Astrocyte of the cerebellum (primary cell): ENCODE data around the gene APBA3.

ENCODE experiments used
- DNase-seq: peaks from one replicate; pipeline ENCODE4 v3.0.0-alpha.2; 2011; ENCODE audit warnings: low read depth
- H3K4me3 ChIP-seq: 2 replicates; pipeline ENCODE4 v1.5.1; 2011; ENCODE audit warnings: mild to moderate bottlenecking, low read depth, low read length, moderate library complexity
- in situ Hi-C: cut with HindIII; loops from 2 replicates; pipeline ENCODE4 v1.10.0; 2017; ENCODE audit warnings: low sequenced_read_pairs
- TF ChIP-seq, protein P1 (sequence below): IDR thresholded peaks from 2 replicates; pipeline ENCODE4 v1.5.1; 2012; ENCODE audit warnings: low read length, low read depth, moderate library complexity, mild to moderate bottlenecking; ENCODE audit errors: missing control alignments

APBA3 gene

DNA sequence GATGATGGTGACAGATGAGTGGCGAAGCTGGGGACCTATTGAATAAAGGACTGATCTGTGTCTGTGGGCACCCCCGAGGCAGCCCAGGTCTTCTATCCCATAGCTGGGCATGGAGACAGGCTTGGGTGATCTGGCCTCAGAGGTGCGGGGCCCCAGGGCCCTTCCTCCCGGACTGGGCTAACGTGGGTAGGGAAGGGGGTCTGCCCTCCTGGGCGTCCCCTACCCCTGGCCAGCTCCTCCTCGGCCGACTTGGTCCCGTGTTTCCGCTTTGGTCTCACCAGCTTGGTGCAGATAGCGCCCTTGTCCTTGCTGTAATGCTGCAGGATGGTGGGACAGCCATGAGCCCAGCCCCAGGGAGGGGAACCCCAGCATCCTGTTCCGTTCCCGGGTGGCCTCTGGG, 21.4 kb upstream of the APBA3 start:
- in situ Hi-C loops = no loop called here
- TF ChIP-seq, protein P1, sequence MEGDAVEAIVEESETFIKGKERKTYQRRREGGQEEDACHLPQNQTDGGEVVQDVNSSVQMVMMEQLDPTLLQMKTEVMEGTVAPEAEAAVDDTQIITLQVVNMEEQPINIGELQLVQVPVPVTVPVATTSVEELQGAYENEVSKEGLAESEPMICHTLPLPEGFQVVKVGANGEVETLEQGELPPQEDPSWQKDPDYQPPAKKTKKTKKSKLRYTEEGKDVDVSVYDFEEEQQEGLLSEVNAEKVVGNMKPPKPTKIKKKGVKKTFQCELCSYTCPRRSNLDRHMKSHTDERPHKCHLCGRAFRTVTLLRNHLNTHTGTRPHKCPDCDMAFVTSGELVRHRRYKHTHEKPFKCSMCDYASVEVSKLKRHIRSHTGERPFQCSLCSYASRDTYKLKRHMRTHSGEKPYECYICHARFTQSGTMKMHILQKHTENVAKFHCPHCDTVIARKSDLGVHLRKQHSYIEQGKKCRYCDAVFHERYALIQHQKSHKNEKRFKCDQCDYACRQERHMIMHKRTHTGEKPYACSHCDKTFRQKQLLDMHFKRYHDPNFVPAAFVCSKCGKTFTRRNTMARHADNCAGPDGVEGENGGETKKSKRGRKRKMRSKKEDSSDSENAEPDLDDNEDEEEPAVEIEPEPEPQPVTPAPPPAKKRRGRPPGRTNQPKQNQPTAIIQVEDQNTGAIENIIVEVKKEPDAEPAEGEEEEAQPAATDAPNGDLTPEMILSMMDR = no peak
- DNase-seq = no peak
- H3K4me3 ChIP-seq = no peak overlapping the region

DNA sequence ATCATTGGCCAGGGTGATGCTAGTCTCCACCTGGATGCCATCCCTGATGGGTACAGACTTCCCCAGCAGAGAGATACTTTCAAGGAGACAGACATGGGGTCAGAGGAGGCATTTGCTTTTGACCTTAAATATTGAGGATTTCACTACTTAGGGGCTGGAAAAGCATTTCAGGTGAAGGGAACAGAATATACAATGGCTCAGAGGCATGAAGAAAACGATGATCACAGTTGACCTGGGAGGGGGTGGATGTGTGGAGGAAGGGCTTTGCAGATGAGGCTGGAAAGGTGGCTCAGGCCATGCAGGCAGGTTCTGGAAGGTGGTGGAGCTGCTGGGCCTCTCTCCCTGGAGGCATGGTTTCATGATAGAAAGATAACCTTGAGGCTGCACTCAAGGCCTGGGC, 20.8 kb upstream of the APBA3 start:
- in situ Hi-C loops = no loop called here
- no peak overlapping the region for H3K4me3 ChIP-seq
- DNase-seq = no peak
- TF ChIP-seq, protein P1 = no peak

DNA sequence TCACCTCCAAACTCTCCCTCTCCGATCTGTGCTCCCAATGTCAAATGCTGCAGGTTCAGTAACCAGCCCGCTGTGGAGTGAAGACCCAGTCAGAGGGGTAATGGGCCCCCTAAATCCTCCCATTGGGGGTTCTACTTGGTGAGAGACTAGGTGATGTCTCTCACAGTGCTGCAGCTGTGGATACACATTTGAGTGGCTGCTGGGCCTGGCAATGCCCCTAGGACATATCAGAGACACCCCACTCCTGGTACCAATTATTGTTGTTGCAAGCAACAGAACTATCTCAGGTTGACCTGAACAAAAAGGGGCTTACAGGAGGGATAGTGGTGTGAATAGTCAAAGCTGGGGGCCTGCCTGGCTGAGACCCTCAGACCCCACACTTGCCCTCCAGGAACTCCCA, 20.1 kb upstream of the APBA3 start:
- in situ Hi-C loops = no loop called here

DNA sequence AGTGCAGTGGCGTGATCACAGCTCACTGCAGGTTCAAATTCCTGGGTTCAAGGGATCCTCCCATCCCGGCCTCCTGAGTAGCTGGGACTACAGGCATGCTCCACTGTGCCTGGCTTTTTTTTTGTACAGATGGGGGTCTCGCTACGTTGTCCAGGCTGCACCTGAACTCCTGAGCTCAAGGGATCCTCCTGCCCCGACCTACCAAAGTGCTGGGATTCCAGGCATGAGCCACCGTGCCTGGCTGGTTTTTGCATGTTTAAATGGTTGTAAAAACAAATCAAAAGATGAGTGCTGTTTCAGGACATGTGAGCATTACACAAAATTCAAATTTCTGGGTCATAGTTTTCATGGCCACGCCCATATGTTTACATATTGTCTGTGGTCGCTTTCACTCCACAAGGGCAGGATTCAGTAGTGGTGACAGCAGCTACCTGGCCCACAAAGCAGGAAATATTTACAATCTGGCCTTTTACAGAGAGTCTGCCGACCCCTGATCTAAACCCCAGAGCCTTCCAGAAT, 19.4 kb upstream of the APBA3 start:
- no peak for DNase-seq
- no peak overlapping the region for H3K4me3 ChIP-seq
- TF ChIP-seq, protein P1 = no peak
- in situ Hi-C loops = no loop called here

More for the DNA sequence above, 20.1 kb upstream of the APBA3 start:
- TF ChIP-seq, protein P1 = no peak
- no peak for DNase-seq
- no peak overlapping the region for H3K4me3 ChIP-seq

DNA sequence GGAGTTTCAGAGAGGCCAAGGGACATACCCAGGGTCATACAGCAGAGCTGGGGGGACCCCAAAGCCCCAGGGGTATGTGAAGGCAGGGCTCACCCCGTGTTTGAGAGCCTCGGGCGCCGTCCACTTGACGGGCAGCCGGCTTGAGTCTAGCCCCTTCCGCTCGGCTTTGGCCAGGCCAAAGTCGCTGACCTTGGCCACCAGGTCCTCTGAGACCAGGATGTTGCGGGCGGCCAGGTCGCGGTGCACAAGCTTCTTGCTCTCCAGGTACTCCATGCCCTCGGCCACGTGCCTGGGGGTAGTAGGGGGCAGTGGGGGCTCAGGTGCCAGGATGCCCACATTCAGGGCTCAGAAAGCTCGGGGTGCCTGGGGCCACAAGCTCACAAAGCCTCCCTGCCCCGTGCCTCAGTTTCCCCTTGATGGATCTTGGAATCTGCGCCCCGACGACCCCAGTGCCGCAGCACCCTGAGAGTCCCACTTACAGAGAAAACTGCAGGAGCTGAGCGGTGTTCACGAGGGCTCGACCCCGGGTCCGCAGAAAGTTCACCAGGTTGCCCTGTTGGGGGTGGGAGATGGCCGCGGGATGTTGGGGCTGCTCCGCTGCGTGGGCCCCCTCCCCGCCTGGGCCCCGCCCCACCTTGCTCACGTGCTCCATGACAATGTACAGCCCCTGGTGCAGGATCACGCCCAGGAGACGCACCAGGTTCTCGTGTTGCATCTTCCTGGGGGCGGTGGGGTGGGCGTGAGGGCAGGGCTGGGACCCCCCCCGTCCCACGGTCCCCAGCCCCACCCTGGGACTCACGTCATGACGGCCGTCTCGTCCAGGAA, 17.6 kb upstream of the APBA3 start:
- in situ Hi-C loops = no loop called here
- TF ChIP-seq, protein P1 = no peak
- DNase-seq = no peak
- H3K4me3 ChIP-seq = no peak overlapping the region

DNA sequence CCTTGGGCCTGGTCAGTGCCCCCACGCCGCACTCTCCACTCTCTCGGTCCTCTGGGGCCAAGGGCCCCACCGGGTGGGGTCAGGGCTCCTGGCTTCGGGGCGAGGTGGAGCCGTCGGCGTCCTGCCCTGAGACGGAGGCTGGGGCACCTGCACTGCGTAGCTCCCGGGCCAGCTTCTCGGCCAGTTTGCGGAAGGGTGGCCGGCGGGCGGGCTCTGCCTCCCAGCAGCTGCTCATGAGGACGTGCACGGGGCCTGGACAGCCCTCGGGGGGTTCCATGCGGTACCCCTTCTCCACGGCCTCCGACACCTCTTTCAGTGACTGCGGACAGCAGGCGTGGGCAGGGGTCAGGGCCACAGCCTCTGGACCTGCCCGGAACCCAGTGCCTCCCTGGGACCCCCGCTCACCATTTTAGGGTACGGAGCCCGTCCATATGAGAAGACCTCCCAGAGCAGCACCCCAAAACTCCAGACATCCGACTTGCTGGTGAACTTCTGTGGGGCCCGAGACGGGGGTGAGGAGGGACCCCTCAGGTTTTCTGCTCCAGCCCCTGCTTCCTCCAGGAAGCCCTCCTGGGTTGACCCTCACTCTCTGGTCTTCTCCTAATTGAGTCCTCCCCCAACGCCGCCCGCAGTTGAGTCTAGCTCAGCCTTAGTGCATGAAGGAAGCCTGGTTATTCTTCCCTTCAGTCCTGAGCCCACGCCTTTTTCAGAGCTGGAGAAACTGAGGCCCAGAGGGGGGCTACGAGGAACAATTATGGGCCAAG, 16.8 kb upstream of the APBA3 start:
- in situ Hi-C loops = no loop called here
- DNase-seq = no peak
- TF ChIP-seq, protein P1 = no peak
- no peak overlapping the region for H3K4me3 ChIP-seq
